MV-4-11 (cell line): ENCODE results near the gene GNG2.

Experiments used
- DNase-seq: peaks from one replicate; lab custom pipeline; 2025; lab: John Stamatoyannopoulos, UW

The GNG2 gene

GRCh38 chr14:51856792-51857296 is 3.6 kb upstream of the GNG2 start:
- DNase-seq = no peak

- DNase-seq = no peak
These were observed 1.3 kb upstream of the GNG2 start for GRCh38 chr14:51859131-51859530.

- no peak for DNase-seq
These were observed 550 bp downstream of the GNG2 start for GRCh38 chr14:51860825-51861499.

- DNase-seq = peak; percentile 31
These were observed 1.9 kb downstream of the GNG2 start for GRCh38 chr14:51862176-51862796.

- DNase-seq = no peak
These were observed 2.4 kb downstream of the GNG2 start for GRCh38 chr14:51862860-51863259.

- no peak for DNase-seq
These were observed 5.7 kb downstream of the GNG2 start for GRCh38 chr14:51865953-51866747.

- DNase-seq = peak; percentile 52
These were observed 7.3 kb downstream of the GNG2 start for GRCh38 chr14:51867741-51868140.

GRCh38 chr14:51868405-51868804 is 8.0 kb downstream of the GNG2 start:
- DNase-seq = no peak

GRCh38 chr14:51869411-51870100 is 9.1 kb downstream of the GNG2 start:
- no peak for DNase-seq

- DNase-seq = no peak
These were observed 10.2 kb downstream of the GNG2 start for GRCh38 chr14:51870606-51871005.

- DNase-seq = no peak
These were observed 11.4 kb downstream of the GNG2 start for GRCh38 chr14:51871846-51872245.

- no peak for DNase-seq
These were observed 12.0 kb downstream of the GNG2 start for GRCh38 chr14:51872396-51872795.

GRCh38 chr14:51873221-51873893 is 12.9 kb downstream of the GNG2 start:
- DNase-seq = peak; percentile 60

- no peak for DNase-seq
These were observed 17.4 kb downstream of the GNG2 start for GRCh38 chr14:51877810-51878209.

- DNase-seq = peak; percentile 34
These were observed 18.8 kb downstream of the GNG2 start for GRCh38 chr14:51879170-51879569.

- DNase-seq = peak; percentile 37
These were observed 20.6 kb downstream of the GNG2 start for GRCh38 chr14:51880835-51881580.

- DNase-seq = no peak
These were observed 21.2 kb downstream of the GNG2 start for GRCh38 chr14:51881636-51882035.

- DNase-seq = peak; percentile 13
These were observed 22.8 kb downstream of the GNG2 start for GRCh38 chr14:51883232-51883631.

GRCh38 chr14:51884086-51884927 is 23.9 kb downstream of the GNG2 start:
- DNase-seq = peak; percentile 94

- DNase-seq = no peak
These were observed 29.4 kb downstream of the GNG2 start for GRCh38 chr14:51889851-51890250.
